Stimulated activated CD8-positive, alpha-beta memory T cell treated with anti-CD3 and anti-CD28 coated beads, Interleukin-12 subunit alpha, Interleukin-12 subunit beta, amount 100 ng/mL, for 24 hours (primary cell): ENCODE results near the gene TMEM121B.

Experiments used
- DNase-seq: peaks from one replicate; pipeline ENCODE4 v3.0.0-alpha.2; 2020; ENCODE audit errors: extremely low read depth

The TMEM121B gene

DNA sequence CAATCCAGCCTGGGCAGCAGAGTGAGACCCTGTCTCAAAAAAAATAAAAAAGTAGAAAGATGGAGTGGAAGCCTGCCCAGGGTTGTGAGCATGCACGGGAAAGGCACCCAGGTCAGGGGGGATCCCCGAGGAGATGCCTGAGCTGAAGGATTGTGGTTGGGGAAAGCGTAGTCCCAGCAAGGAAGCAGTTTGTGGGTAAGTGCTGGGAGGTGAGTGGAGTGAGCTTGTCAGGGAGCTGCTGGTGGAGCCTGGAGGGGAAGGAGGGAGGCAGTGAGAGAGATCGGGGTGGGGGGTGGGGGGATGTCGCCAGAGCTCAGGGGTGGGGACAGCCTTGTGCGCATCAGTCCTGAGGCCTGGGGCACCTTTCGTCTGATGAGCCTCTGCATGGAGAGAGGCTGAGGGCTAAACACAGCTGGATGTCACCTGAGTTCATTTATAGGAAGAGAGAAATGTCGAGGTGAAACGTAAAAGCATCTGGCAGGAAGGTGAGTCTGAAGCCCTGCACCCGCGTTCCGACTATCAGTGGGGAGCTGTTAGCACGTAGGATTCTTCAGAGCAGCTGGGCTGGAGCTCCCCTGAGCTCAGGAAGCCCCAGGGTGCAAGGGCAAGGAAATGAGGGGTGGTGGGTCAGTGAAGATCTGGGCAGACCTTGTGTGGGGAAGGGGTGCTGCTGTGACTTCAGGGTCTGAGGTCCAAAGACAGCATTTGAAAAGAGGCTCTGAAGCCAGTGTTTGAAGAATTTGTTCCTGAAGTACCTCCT, 10.2 kb downstream of the TMEM121B start:
- DNase-seq = no peak

DNA sequence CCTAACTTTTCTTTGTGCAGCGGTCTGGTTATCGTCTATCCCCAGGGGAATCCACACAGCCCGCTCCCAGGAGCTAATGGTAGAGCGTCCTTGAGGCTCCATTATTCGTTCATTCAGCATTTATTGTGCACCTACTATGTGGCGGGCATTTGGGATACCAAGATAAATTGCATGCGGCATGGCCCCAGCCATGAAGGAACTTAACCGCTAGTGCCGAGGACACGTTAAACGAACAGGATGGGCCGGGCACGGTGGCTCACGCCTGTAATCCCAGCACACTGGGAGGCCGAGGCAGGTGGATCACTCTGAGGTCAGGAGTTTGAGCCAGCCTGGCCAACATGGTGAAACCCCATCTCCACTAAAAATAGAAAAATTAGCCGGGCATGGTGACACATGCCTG, 11.2 kb downstream of the TMEM121B start:
- no peak for DNase-seq

DNA sequence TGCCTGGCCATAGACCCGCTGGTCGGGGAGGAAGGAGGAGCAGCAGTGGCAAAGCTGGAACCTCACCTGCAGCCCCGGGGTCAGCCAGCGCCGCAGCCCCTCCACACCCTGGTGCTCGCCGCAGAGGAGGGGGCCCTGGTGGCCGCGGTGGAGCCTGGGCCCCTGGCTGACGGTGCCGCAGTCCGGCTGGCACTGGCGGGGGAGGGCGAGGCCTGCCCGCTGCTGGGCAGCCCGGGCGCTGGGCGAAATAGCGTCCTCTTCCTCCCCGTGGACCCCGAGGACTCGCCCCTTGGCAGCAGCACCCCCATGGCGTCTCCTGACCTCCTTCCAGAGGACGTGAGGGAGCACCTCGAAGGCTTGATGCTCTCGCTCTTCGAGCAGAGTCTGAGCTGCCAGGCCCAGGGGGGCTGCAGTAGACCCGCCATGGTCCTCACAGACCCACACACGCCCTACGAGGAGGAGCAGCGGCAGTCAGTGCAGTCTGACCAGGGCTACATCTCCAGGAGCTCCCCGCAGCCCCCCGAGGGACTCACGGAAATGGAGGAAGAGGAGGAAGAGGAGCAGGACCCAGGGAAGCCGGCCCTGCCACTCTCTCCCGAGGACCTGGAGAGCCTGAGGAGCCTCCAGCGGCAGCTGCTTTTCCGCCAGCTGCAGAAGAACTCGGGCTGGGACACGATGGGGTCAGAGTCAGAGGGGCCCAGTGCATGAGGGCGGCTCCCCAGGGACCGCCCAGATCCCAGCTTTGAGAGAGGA, 11.9 kb downstream of the TMEM121B start:
- DNase-seq = no peak

GRCh38 chr22:17108256-17109112, 12.7 kb downstream of the TMEM121B start:
- no peak for DNase-seq

DNA sequence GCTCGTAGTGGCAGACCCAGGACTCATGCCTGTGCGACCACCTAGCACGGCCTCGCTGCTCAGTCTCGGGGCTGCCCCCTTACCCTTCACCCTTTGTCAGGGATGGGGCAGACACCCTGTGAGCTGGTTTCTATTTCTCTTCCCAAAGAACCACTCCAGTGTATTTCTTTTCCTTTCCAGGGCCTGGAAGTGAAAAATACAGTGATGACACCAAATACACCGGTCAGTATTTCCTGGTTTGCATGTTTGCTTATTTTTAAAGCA, 13.7 kb downstream of the TMEM121B start:
- DNase-seq = no peak

- DNase-seq = no peak
Measured at GRCh38 chr22:17106785-17107546, 14.2 kb downstream of the TMEM121B start.

DNA sequence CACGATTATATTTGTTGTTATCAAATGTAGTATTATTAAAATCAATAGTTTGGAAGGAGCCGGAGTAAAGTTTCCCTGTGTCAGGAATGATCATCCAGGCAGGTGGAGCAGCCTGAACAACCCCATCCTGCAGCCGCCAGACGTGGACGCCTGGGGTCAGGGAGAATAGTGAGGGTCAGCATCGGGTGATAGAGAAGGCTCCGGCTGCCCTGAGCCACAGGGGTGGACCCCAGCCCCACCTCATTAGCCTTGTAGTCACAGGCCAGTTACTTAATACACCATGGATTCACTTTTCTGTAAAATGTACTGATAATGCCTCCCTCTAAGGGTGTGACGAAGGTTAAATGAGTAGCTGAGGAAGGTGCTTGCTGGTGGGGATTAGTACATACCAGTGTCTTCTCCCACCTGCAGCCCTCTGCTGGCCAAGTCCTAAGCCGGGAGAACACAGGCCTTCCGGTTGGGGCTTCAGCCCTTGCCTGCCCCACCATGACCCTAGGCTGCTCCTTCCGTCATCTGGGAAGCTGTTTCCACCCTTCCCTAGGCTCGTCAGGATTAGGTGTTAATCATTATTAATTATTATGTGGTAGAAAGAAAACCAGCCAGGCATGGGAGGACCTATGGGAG, 14.9 kb downstream of the TMEM121B start:
- DNase-seq = no peak

- no peak for DNase-seq
Measured at GRCh38 chr22:17105143-17106129, 15.7 kb downstream of the TMEM121B start.

DNA sequence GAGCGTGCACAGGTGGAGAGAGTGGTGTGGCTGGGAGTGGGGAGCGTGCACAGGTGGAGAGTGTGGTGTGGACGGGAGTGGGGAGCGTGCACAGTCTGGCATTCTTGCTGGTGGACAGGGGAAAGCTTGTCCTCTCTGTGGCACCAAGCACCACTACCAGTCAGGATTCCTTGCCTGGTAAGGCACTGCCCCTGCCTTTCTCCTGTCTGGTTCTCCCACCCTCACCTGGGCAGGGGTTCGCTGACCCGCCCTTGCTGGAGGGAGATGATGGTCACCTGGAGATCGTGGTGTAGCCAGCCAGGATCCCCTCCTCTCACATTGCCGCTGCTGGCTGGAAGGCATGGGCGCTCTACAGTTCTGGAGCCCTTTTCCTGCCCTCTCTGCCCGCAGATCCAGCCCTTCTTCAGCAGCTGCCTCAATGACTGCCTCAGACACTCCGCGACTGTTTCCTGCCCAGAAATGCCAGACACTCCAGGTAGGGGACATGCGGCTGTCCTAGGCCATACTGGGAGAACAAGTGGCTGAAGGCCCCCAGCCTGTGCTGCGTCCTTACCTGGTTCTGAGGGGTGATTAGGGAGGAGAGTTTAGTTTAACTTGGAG, 16.7 kb downstream of the TMEM121B start:
- no peak for DNase-seq

- no peak for DNase-seq
Measured at GRCh38 chr22:17103351-17103750, 17.8 kb downstream of the TMEM121B start.

DNA sequence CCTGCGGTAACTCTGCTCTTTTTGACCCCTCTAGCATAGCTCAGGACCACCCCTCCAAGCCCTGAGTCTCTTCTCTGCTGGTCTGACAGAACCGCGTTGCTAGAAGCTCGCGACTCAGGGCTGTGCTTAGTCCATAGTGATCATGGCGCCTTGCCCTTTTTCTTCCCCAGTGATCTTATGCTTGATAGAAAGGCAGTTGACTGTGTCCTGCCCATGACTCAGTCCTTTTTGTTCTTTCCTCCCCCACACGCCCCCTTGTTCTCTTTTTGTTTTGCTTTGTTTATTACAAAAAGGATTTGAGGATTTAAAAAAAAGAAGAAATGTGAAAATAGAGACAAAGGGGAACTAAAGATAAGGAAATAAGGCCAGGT, 18.9 kb downstream of the TMEM121B start:
- DNase-seq = no peak

DNA sequence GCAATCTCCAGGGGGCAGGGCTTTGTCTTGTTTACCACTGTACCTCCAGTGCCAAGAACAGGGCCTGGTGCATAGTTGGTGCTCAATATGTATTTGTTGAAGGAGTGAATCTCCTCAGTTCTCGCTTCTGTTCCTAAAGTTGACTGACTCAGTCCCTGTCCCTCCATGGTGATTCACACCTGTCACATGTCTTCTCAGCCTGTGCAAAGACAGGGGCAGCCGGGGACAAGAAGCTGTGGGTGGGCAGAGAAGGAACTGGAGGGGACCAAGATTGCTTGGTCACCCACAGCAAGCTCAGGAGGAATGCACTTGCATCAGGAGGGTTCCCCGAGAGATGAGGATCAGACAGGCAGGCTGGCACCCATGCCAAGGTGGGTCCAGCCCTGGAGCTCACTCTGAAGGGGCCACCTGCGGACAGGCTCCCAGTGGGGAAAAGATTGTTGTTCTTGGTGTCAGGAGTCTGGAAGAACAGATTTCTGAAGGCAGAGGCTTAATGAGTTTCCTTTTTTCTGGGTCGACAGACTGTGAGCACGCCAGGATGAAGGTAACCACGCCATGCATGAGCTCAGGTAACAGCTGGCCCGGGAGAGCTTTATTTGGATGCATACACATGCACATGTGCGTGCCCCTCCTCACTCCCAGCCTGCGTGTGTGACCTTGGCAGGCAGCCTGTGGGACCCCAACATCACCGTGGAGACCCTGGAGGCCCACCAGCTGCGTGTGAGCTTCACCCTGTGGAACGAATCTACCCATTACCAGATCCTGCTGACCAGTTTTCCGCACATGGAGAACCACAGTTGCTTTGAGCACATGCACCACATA, 19.5 kb downstream of the TMEM121B start:
- no peak for DNase-seq

DNA sequence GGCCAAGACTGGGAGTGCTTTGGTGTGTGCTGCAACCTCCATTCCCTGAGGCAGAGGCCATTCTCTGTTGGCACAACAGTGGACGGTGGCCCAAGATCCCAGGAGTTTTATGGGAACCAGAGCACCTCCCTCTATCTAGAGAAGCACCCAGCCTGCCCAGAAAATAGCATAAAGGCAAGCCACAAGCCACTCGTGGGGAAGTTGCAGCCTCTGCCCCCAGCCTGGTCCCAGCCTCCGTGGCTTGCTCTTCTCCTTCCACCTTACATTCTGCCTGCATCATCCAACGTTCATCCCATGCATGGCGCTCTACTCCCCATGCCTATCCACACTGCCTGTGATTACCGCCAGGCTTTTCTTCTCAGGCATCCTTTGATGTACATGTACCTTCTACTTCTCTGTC, 20.5 kb downstream of the TMEM121B start:
- no peak for DNase-seq

- no peak for DNase-seq
Measured at GRCh38 chr22:17098379-17098819, 22.8 kb downstream of the TMEM121B start.

DNA sequence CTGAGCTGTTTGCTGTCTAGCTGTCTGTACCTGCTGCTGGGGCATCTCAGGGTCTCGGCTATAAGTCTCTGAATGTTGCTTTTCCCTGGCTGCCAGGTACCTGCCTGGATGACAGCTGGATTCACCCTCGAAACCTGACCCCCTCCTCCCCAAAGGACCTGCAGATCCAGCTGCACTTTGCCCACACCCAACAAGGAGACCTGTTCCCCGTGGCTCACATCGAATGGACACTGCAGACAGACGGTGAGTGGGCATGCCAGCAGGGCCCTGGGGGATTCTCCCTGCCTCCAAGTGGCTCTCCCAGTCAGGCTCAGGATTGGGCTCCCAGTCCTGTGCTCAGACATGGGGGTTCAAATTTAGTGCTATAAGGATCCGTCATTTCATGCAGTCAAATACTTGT, 23.5 kb downstream of the TMEM121B start:
- DNase-seq = no peak

GRCh38 chr22:17097062-17097461, 24.1 kb downstream of the TMEM121B start:
- DNase-seq = no peak

DNA sequence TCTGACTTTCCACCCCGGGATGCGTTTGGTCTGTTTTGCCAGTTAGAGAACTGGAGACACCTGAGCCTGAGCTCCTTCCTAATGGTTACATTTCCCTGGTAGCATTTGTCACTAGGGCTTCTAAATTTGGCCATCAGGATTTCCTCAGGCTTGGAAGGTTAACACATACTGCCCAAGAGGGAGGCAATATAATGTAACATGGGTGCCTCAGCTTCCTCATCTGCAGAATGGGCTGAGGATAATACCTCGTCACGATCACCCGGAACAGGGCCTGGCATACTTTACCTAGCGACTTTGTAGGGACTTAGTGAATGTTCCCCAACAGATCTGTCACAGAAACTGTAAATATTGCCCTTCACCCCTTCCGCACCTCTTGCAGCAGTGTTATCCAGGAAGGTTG, 25.1 kb downstream of the TMEM121B start:
- no peak for DNase-seq

- no peak for DNase-seq
Measured at GRCh38 chr22:17095538-17095937, 25.6 kb downstream of the TMEM121B start.

- DNase-seq = no peak
Measured at GRCh38 chr22:17093081-17093480, 28.1 kb downstream of the TMEM121B start.
